H1 (cell line): Measurements from ENCODE around the gene NPY4R.
"Not testable (repeated sequence)": the region's sequence is repeated elsewhere in the genome, so short reads cannot be mapped to it uniquely, and the experiment has no call there.

ENCODE experiments used
- BRCA1 ChIP-seq: IDR thresholded peaks from 2 replicates; pipeline ENCODE4 v1.6.1; 2012; ENCODE audit warnings: low read depth, low read length, improper control_type of control experiment
- EP300 ChIP-seq, 2 experiments: IDR thresholded peaks; 1 replicate in 1 of 2; 2 replicates in 1 of 2; pipeline ENCODE4 v1.6.1; 2011 to 2012; ENCODE audit warnings: low read depth in 2 of 2, low read length in 2 of 2, mild to moderate bottlenecking in 2 of 2, borderline replicate concordance in 1 of 2, inconsistent platforms in 1 of 2, moderate library complexity in 1 of 2
- JUND ChIP-seq: IDR thresholded peaks from 2 replicates; pipeline ENCODE4 v1.6.1; 2011; ENCODE audit warnings: mild to moderate bottlenecking, improper control_type of control experiment, low read length
- KDM1A ChIP-seq: fragments of 200-600, 300-600 bp; sonication (generic); IDR thresholded peaks from 2 replicates; pipeline ENCODE4 v1.7.1; 2016; ENCODE audit warnings: mild to moderate bottlenecking, low read length, borderline replicate concordance
- POLR2A ChIP-seq, 2 experiments: IDR thresholded peaks; 1 replicate in 1 of 2; 2 replicates in 1 of 2; pipeline ENCODE4 v1.6.1; 2011; ENCODE audit warnings: low read depth in 2 of 2, low read length in 2 of 2, mild to moderate bottlenecking in 2 of 2; ENCODE audit errors: control extremely low read depth in 1 of 2
- POLR2AphosphoS5 ChIP-seq: IDR thresholded peaks from 2 replicates; pipeline ENCODE4 v1.6.1; 2011; ENCODE audit warnings: low read depth, low read length
- TBP ChIP-seq: IDR thresholded peaks from 2 replicates; pipeline ENCODE4 v1.6.1; 2011; ENCODE audit warnings: low read depth, low read length, improper control_type of control experiment
- TF ChIP-seq, protein P1 (sequence below), 3 experiments: IDR thresholded peaks; 1 replicate in 2 of 3; 2 replicates in 1 of 3; pipeline versions ENCODE4 v1.5.1 to v1.6.1; 2011; ENCODE audit warnings: low read length in 3 of 3, mild to moderate bottlenecking in 3 of 3, inconsistent platforms in 2 of 3, low read depth in 1 of 3, moderate library complexity in 1 of 3; ENCODE audit not compliant: insufficient read depth in 1 of 3; ENCODE audit errors: control extremely low read depth in 1 of 3

DNA sequence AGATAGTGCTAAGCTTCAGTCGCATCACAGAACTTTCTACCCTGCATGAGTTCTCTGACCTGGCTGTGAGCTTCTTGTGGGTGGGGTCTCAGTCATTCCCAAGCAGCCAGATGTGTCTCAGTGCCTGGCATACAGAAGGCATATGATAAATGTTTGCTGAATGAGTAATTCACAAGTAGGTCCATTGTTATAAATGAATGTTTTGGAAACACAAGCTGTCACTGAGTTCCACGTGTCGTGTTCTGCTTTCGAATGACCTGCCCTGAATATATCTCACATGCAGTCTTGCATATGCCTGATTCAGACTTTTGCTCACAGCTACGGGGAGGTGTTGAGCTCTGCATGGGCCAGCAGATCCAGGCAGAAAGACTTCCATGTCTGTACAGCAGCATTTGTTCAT, 46.2 kb upstream of the NPY4R start:
- not testable (repeated sequence) for TF ChIP-seq EP300 (IDR thresholded peaks at IDR 0.05; ENCODE audit: borderline replicate concordance in 1 of 2, low read depth in 2 of 2, low read length in 2 of 2); POLR2AphosphoS5; TBP; KDM1A; JUND; POLR2A (IDR thresholded peaks at IDR 0.05; ENCODE audit: control extremely low read depth in 1 of 2, low read depth in 2 of 2, low read length in 2 of 2); BRCA1
- TF ChIP-seq, protein P1, sequence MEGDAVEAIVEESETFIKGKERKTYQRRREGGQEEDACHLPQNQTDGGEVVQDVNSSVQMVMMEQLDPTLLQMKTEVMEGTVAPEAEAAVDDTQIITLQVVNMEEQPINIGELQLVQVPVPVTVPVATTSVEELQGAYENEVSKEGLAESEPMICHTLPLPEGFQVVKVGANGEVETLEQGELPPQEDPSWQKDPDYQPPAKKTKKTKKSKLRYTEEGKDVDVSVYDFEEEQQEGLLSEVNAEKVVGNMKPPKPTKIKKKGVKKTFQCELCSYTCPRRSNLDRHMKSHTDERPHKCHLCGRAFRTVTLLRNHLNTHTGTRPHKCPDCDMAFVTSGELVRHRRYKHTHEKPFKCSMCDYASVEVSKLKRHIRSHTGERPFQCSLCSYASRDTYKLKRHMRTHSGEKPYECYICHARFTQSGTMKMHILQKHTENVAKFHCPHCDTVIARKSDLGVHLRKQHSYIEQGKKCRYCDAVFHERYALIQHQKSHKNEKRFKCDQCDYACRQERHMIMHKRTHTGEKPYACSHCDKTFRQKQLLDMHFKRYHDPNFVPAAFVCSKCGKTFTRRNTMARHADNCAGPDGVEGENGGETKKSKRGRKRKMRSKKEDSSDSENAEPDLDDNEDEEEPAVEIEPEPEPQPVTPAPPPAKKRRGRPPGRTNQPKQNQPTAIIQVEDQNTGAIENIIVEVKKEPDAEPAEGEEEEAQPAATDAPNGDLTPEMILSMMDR (IDR thresholded peaks at IDR 0.05; ENCODE audit: control extremely low read depth in 1 of 3, insufficient read depth in 1 of 3, low read depth in 1 of 3, low read length in 3 of 3): not testable (repeated sequence)
